K562 (cell line): ENCODE measurements around the gene AQP9. TPM values are rescaled to one million over a fixed set of nuclear protein-coding genes. Genes with fewer than 3 reads are reported as not detected.
A peak's percentile ranks its signal among the peaks of the same experiment; 100 is the strongest.

Source experiments
- ARID4B ChIP-seq: sonication (generic); formaldehyde crosslinking; IDR thresholded peaks from 2 replicates; pipeline ENCODE4 v1.8.0; 2022; ENCODE audit warnings: mild to moderate bottlenecking, missing genetic modification reagents
- MECOM ChIP-seq: fragments of 250-450 bp; sonication (Bioruptor Pico); IDR thresholded peaks from 2 replicates; pipeline ENCODE4 v1.8.0; 2022; ENCODE audit warnings: inconsistent platforms
- MLX ChIP-seq, 2 experiments: fragments of 450-650 bp in 1 of 2; sonication (generic) in 1 of 2; formaldehyde crosslinking; conservative IDR thresholded peaks; 2 replicates each; pipeline versions ENCODE4 v1.4.0 to v1.8.1; 2020 to 2022; ENCODE audit warnings: mild to moderate bottlenecking in 1 of 2, missing genetic modification reagents in 1 of 2
- NFXL1 ChIP-seq: fragments of 450-650 bp; formaldehyde crosslinking; IDR thresholded peaks from 2 replicates; pipeline ENCODE4 v1.4.0; 2021; ENCODE audit warnings: mild to moderate bottlenecking
- NONO ChIP-seq, 2 experiments: fragments of 200-400 bp in 1 of 2; fragments of 450-650 bp in 1 of 2; formaldehyde crosslinking in 1 of 2; IDR thresholded peaks; 2 replicates each; pipeline ENCODE4 v1.6.1; 2017; ENCODE audit warnings: low read depth in 2 of 2, mild to moderate bottlenecking in 2 of 2, moderate library complexity in 2 of 2, low read length in 1 of 2
- POU5F1 ChIP-seq: fragments of 150-350 bp; IDR thresholded peaks from 2 replicates; pipeline ENCODE4 v1.6.1; 2014; ENCODE audit warnings: borderline replicate concordance, low read length, low read depth, mild to moderate bottlenecking; ENCODE audit not compliant: partially characterized antibody
- SP1 ChIP-seq: sonication (generic); formaldehyde crosslinking; IDR thresholded peaks from 2 replicates; pipeline ENCODE4 v1.8.1; 2022; ENCODE audit warnings: mild to moderate bottlenecking, missing genetic modification reagents
- TAF7 ChIP-seq: fragments of 450-650 bp; IDR thresholded peaks from 2 replicates; pipeline ENCODE4 v1.6.1; 2016; ENCODE audit warnings: missing genetic modification characterization, missing compliant biosample characterization
- TARDBP ChIP-seq: fragments of 450-650 bp; IDR thresholded peaks from 2 replicates; pipeline ENCODE4 v1.6.1; 2016
- USF2 ChIP-seq: sonication (generic); formaldehyde crosslinking; IDR thresholded peaks from 2 replicates; pipeline ENCODE4 v1.5.0; 2020; ENCODE audit warnings: missing genetic modification reagents
- YBX1 ChIP-seq: fragments of 450-650 bp; IDR thresholded peaks from 2 replicates; pipeline ENCODE4 v1.7.1; 2016; ENCODE audit warnings: mild to moderate bottlenecking
- ZBED1 ChIP-seq: IDR thresholded peaks from 2 replicates; pipeline ENCODE4 v1.6.1; 2014
- ZNF24 ChIP-seq: fragments of 450-650 bp; IDR thresholded peaks from 2 replicates; pipeline ENCODE4 v1.6.1; 2016
- ZNF507 ChIP-seq: conservative IDR thresholded peaks from 2 replicates; pipeline ENCODE4 v1.6.1; 2017; ENCODE audit warnings: missing genetic modification characterization, missing compliant biosample characterization
- polyA plus RNA-seq, 8 experiments: library from polyadenylated mRNA; depleted of rRNA in 4 of 8; stranded (reverse) in 5 of 8; unstranded in 3 of 8; fragments of >200 nt; fragmentation: Nextera tagmentation in 2 of 8; fragmentation: Illumina TruSeq in 1 of 8; extraction: Ambion mirVana in 2 of 8; extraction: Trizol in 1 of 8; gene quantifications; 2 replicates each; pipeline versions ENCODE4 v1.2.1 to v1.2.3, GENCODE V29; 2011 to 2014; ENCODE audit warnings: inconsistent platforms in 1 of 8, missing spikeins in 1 of 8
- total RNA-seq, 7 experiments: library from RNA; depleted of rRNA in 6 of 7; stranded (reverse); fragments of >200 nt in 6 of 7; fragmentation: Illumina TruSeq in 2 of 7; extraction: Trizol in 2 of 7; gene quantifications; 2 replicates each; pipeline versions ENCODE4 v1.2.1 to v1.2.3, GENCODE V29; 2011 to 2021; ENCODE audit warnings: low replicate concordance in 1 of 7
- TF ChIP-seq, protein P1 (sequence below): IDR thresholded peaks from 2 replicates; pipeline ENCODE4 v1.6.1; 2014; ENCODE audit warnings: antibody characterized with exemption
- TF ChIP-seq, protein P2 (sequence below): fragments of 450-650 bp; IDR thresholded peaks from 2 replicates; pipeline ENCODE4 v1.6.1; 2016; ENCODE audit warnings: borderline replicate concordance

Gene AQP9
- total and polyA plus RNA-seq, 9 of the 15 experiments (the other 6 are each of a cell fraction or from before 2014, with no cell fraction given) = 0.04 to 0.33 (median 0.07) TPM; not detected in 4

GRCh38 chr15:58179206-58179605 is 41.0 kb downstream of the AQP9 start (continued):
- no peak for TF ChIP-seq ARID4B (CRISPR knock-in tag)
- no peak for TF ChIP-seq NFXL1
- no peak for TF ChIP-seq MLX (CRISPR knock-in tag; conservative IDR thresholded peaks at IDR 0.05)
- TF ChIP-seq YBX1 = no peak
- TF ChIP-seq NONO (IDR thresholded peaks at IDR 0.05; ENCODE audit: low read depth in 2 of 2, low read length in 1 of 2) = no peak
- no peak for TF ChIP-seq TARDBP
- no peak for TF ChIP-seq SP1
- no peak for TF ChIP-seq MECOM (CRISPR knock-in tag)
- TF ChIP-seq USF2 (CRISPR knock-in tag) = no peak
- no peak for TF ChIP-seq ZNF24
- TF ChIP-seq ZNF507 (tag) = no peak
- TF ChIP-seq POU5F1 = no peak
- TF ChIP-seq TAF7 (tag) = no peak
- TF ChIP-seq, protein P1, sequence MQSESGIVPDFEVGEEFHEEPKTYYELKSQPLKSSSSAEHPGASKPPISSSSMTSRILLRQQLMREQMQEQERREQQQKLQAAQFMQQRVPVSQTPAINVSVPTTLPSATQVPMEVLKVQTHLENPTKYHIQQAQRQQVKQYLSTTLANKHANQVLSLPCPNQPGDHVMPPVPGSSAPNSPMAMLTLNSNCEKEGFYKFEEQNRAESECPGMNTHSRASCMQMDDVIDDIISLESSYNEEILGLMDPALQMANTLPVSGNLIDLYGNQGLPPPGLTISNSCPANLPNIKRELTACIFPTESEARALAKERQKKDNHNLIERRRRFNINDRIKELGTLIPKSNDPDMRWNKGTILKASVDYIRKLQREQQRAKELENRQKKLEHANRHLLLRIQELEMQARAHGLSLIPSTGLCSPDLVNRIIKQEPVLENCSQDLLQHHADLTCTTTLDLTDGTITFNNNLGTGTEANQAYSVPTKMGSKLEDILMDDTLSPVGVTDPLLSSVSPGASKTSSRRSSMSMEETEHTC = no peak
- TF ChIP-seq ZBED1 = no peak
- TF ChIP-seq, protein P2, sequence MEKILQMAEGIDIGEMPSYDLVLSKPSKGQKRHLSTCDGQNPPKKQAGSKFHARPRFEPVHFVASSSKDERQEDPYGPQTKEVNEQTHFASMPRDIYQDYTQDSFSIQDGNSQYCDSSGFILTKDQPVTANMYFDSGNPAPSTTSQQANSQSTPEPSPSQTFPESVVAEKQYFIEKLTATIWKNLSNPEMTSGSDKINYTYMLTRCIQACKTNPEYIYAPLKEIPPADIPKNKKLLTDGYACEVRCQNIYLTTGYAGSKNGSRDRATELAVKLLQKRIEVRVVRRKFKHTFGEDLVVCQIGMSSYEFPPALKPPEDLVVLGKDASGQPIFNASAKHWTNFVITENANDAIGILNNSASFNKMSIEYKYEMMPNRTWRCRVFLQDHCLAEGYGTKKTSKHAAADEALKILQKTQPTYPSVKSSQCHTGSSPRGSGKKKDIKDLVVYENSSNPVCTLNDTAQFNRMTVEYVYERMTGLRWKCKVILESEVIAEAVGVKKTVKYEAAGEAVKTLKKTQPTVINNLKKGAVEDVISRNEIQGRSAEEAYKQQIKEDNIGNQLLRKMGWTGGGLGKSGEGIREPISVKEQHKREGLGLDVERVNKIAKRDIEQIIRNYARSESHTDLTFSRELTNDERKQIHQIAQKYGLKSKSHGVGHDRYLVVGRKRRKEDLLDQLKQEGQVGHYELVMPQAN = 0 out of 2 replicates have a peak, but pooled peaks have one; percentile 34
